Vagina (tissue), 2 donors: ENCODE data around the gene KIAA0408. TPM values are rescaled to one million over a fixed set of nuclear protein-coding genes. Genes with fewer than 3 reads are reported as not detected.

Experiments used
- DNase-seq, 2 donors: peaks; one replicate each; pipeline ENCODE4 v3.0.0-alpha.2; 2017; ENCODE audit errors: extremely low spot score in 2 of 2
- H3K27ac ChIP-seq: fragments of 200-600 bp; sonication (generic); one replicate; pipeline ENCODE4 v1.5.1; 2019
- H3K27me3 ChIP-seq: fragments of 200-600 bp; sonication (generic); one replicate; pipeline ENCODE4 v1.5.1; 2019
- H3K36me3 ChIP-seq, 2 donors: fragments of 200-600 bp; sonication (generic); one replicate each; pipeline ENCODE4 v1.5.1; 2017 to 2019
- H3K4me1 ChIP-seq: fragments of 200-600 bp; sonication (generic); one replicate; pipeline ENCODE4 v1.5.1; 2019
- H3K4me3 ChIP-seq, 2 donors: fragments of 200-600 bp; sonication (generic); 1 replicate in 1 of 2; 2 replicates in 1 of 2; pipeline ENCODE4 v1.5.1; 2016 to 2019
- H3K9me3 ChIP-seq: fragments of 200-600 bp; sonication (generic); one replicate; pipeline ENCODE4 v1.5.1; 2019
- CTCF ChIP-seq, 3 experiments: fragments of 450-650 bp in 2 of 3; fragments of 200-600 bp in 1 of 3; sonication (generic) in 1 of 3; IDR thresholded peaks; one replicate each; pipeline ENCODE4 v1.5.1; 2017 to 2019; ENCODE audit warnings: antibody characterized with exemption in 3 of 3, mild to moderate bottlenecking in 2 of 3, moderate library complexity in 2 of 3
- POLR2A ChIP-seq, 2 donors: fragments of 450-650 bp; IDR thresholded peaks; one replicate each; pipeline ENCODE4 v1.6.1; 2017; ENCODE audit warnings: antibody characterized with exemption in 2 of 2, mild to moderate bottlenecking in 2 of 2, moderate library complexity in 2 of 2
- POLR2AphosphoS5 ChIP-seq, 2 donors: sonication (generic); formaldehyde crosslinking; IDR thresholded peaks; one replicate each; pipeline ENCODE4 v1.9.0; 2017; ENCODE audit warnings: antibody characterized with exemption in 2 of 2, mild to moderate bottlenecking in 2 of 2, low read depth in 1 of 2; ENCODE audit not compliant: insufficient read depth in 1 of 2
- intact Hi-C: fragments of 100-400 bp; cut with DNase I; formaldehyde crosslinking; loops from one replicate; pipeline ENCODE4 v1.15.1; 2023
- total RNA-seq: library from RNA; depleted of rRNA; stranded (reverse); fragments of >200 nt; gene quantifications from one replicate; pipeline ENCODE4 v1.2.3, GENCODE V29; 2016

The KIAA0408 gene
- total RNA-seq, 1 donor from 2014 or later: 4.7 TPM

GRCh38 chr6:127475135-127475822 is 16.1 kb upstream of the KIAA0408 start:
- no peaks in the 10 kb centered on the region for H3K27me3 ChIP-seq
- no peak for TF ChIP-seq CTCF (IDR thresholded peaks at IDR 0.05)
- no peak for TF ChIP-seq POLR2AphosphoS5 (IDR thresholded peaks at IDR 0.05; ENCODE audit: insufficient read depth in 1 of 2, low read depth in 1 of 2)
- no peak for TF ChIP-seq POLR2A (IDR thresholded peaks at IDR 0.05)
- peaks cover 0 to 3% of the 10 kb centered on the region in 2 donors for H3K36me3 ChIP-seq
- H3K27ac ChIP-seq: no peak overlapping the region
- H3K9me3 ChIP-seq: no peaks in the 10 kb centered on the region
- no peak for DNase-seq
- H3K4me3 ChIP-seq: no peak overlapping the region
- no peaks in the 10 kb centered on the region for H3K4me1 ChIP-seq
- intact Hi-C loops: no loop called here

DNA sequence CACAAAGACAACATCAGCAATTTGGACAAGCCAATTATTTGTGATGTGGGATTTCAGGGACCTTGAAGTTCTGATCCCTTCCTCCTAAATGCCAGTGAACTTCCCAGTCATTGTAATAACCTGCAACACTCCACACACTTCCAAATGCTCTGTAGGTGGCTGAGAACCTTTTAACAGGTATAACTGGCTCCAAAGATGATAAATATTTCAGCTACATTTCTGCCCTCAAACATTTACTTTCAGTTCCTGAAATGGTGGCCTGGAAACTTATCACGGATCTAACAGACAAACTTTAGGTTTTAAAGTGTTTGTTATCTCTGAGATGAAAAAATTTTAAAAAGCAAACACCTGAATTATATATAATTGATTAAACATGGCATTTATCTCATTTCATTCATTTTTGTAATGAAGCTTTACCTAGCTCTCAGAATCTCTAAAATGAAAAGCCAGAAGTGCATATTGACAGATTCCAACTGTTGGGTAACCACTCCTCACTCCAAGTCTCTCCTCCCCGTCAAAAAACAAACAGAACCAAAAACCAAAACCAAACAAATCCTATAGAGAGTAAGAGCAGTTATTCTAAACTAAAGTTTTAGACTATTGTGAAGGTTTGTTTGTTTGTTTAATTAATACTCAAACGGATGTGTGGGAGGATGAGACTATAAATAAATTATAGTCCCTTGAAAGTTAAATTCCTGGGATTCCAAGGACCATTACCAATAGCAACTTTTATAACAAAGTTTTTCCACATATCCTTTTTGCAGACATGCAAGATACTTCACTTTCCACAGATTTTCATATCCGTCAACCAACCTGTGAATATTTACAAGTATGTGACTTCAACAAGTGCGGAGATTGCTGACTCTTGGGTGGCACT is 12.4 kb upstream of the KIAA0408 start:
- no peak for TF ChIP-seq POLR2AphosphoS5 (IDR thresholded peaks at IDR 0.05; ENCODE audit: insufficient read depth in 1 of 2, low read depth in 1 of 2)
- no peak for TF ChIP-seq CTCF (IDR thresholded peaks at IDR 0.05)
- no peak for TF ChIP-seq POLR2A (IDR thresholded peaks at IDR 0.05)

DNA sequence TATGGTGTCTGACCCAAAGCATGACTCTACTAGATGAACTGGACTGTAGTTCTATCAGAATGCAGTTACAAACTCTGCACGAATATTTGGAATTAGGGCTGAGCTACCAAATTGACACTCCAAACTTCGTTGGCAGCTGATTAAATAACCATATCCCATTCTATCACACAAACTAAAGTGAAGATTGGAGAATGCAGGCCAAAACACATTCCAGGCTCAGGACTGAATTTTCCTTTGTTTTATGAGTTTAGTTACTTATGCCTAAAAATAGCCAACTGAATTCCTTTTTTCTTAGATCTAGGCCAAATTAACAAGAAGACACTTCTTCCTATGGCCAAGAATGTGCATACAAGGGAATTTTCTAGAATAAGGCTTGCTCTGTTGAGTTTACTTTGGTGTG is 9.7 kb upstream of the KIAA0408 start:
- H3K27me3 ChIP-seq: no peaks in the 10 kb centered on the region
- no peaks in the 10 kb centered on the region for H3K9me3 ChIP-seq
- intact Hi-C loops: loop anchor here (10.0 kb wide), 1 partner anchor 66 kb away; no protein-coding TSS in a partner anchor
- TF ChIP-seq POLR2AphosphoS5 (IDR thresholded peaks at IDR 0.05; ENCODE audit: insufficient read depth in 1 of 2, low read depth in 1 of 2) (no peak), CTCF (IDR thresholded peaks at IDR 0.05) (no peak), POLR2A (IDR thresholded peaks at IDR 0.05) (no peak)
- H3K4me1 ChIP-seq: peaks cover 13% of the 10 kb centered on the region
- H3K4me3 ChIP-seq: no peak overlapping the region
- H3K36me3 ChIP-seq: no peaks in the 10 kb centered on the region
- DNase-seq: no peak
- no peak overlapping the region for H3K27ac ChIP-seq

More for the DNA sequence above, 12.4 kb upstream of the KIAA0408 start:
- Histone ChIP-seq H3K4me3 (no peak overlapping the region), H3K9me3 (no peaks in the 10 kb centered on the region), H3K27ac (no peak overlapping the region), H3K4me1 (no peaks in the 10 kb centered on the region), H3K27me3 (no peaks in the 10 kb centered on the region), H3K36me3 (peaks cover 0 to 3% of the 10 kb centered on the region in 2 donors)
- no peak for DNase-seq
- intact Hi-C loops: no loop called here

DNA sequence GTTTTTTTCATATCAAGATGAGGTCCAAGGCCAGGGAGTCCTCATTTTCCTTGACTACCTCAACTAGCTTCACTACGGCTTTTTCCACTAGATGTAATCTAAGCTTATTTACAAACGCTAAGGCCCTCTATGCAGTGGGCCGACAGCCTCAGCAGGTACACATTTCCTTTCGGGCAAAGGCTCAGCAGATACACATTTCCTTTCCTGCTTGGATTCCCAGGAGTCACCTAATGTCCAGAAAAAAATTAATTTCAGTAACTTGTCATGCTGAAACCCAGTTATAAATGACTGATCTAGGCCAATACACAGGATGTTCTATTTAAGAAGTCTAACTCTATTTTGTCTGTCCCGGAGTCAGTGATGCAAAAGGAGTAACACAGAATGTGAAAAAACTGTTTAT is 7.2 kb upstream of the KIAA0408 start:
- H3K4me3 ChIP-seq: no peak overlapping the region
- intact Hi-C loops: loop anchor here (10.0 kb wide), 1 partner anchor 68 kb away; no protein-coding TSS in a partner anchor
- no peaks in the 10 kb centered on the region for H3K36me3 ChIP-seq
- no peak for DNase-seq
- H3K27me3 ChIP-seq: no peaks in the 10 kb centered on the region
- H3K27ac ChIP-seq: no peak overlapping the region
- TF ChIP-seq CTCF (IDR thresholded peaks at IDR 0.05) (no peak), POLR2AphosphoS5 (IDR thresholded peaks at IDR 0.05; ENCODE audit: insufficient read depth in 1 of 2, low read depth in 1 of 2) (no peak), POLR2A (IDR thresholded peaks at IDR 0.05) (no peak)
- H3K9me3 ChIP-seq: no peaks in the 10 kb centered on the region
- peaks cover 20% of the 10 kb centered on the region for H3K4me1 ChIP-seq
